HepG2 (cell line): ENCODE results near the gene HAUS5. TPM values are rescaled to one million over a fixed set of nuclear protein-coding genes. Genes with fewer than 3 reads are reported as not detected.

ENCODE experiments used
- ARID2 ChIP-seq: sonication (generic); formaldehyde crosslinking; IDR thresholded peaks from 2 replicates; pipeline ENCODE4 v1.8.1; 2022; ENCODE audit warnings: mild to moderate bottlenecking, missing genetic modification reagents, borderline replicate concordance
- DDIT3 ChIP-seq: sonication (generic); formaldehyde crosslinking; IDR thresholded peaks from 2 replicates; pipeline ENCODE4 v1.4.0; 2020; ENCODE audit warnings: mild to moderate bottlenecking, missing genetic modification reagents
- DRAP1 ChIP-seq: IDR thresholded peaks from 2 replicates; pipeline ENCODE4 v1.6.1; 2016; ENCODE audit warnings: missing genetic modification reagents, missing compliant biosample characterization
- HDAC6 ChIP-seq: fragments of 200-600 bp; sonication (generic); IDR thresholded peaks from 2 replicates; pipeline ENCODE4 v1.7.0; 2017; ENCODE audit warnings: mild to moderate bottlenecking, antibody characterized with exemption, low read length, low read depth
- HNF1B ChIP-seq: sonication (generic); formaldehyde crosslinking; IDR thresholded peaks from 2 replicates; pipeline ENCODE4 v1.5.1; 2020; ENCODE audit warnings: mild to moderate bottlenecking, moderate library complexity, missing genetic modification reagents
- IKZF4 ChIP-seq: sonication (generic); formaldehyde crosslinking; IDR thresholded peaks from 2 replicates; pipeline ENCODE4 v1.5.1; 2020; ENCODE audit warnings: borderline replicate concordance, mild to moderate bottlenecking, low read depth, missing genetic modification reagents; ENCODE audit errors: not compliant biosample characterization
- ISX ChIP-seq: sonication (generic); formaldehyde crosslinking; conservative IDR thresholded peaks from 2 replicates; pipeline ENCODE4 v1.5.0; 2020; ENCODE audit warnings: missing genetic modification reagents
- JUN ChIP-seq: sonication (generic); formaldehyde crosslinking; IDR thresholded peaks from 2 replicates; pipeline ENCODE4 v1.4.0; 2020; ENCODE audit warnings: mild to moderate bottlenecking, missing genetic modification reagents
- MIXL1 ChIP-seq: IDR thresholded peaks from 2 replicates; pipeline ENCODE4 v1.6.1; 2016
- MXI1 ChIP-seq: IDR thresholded peaks from 3 replicates; pipeline ENCODE4 v1.6.1; 2012; ENCODE audit warnings: low read depth, low read length, inconsistent platforms, borderline replicate concordance
- NKX3-1 ChIP-seq: sonication (generic); formaldehyde crosslinking; IDR thresholded peaks from 2 replicates; pipeline ENCODE4 v1.5.0; 2020; ENCODE audit warnings: missing genetic modification reagents
- PBX2 ChIP-seq: IDR thresholded peaks from 2 replicates; pipeline ENCODE4 v1.6.1; 2016; ENCODE audit warnings: control low read depth
- PREB ChIP-seq: sonication (generic); formaldehyde crosslinking; IDR thresholded peaks from 2 replicates; pipeline ENCODE4 v1.4.0; 2020; ENCODE audit warnings: missing genetic modification reagents
- SIX4 ChIP-seq: sonication (generic); formaldehyde crosslinking; IDR thresholded peaks from 2 replicates; pipeline ENCODE4 v1.4.0; 2020; ENCODE audit warnings: missing genetic modification reagents
- SOX6 ChIP-seq, 2 experiments: fragments of 450-650 bp in 1 of 2; sonication (generic) in 1 of 2; formaldehyde crosslinking in 1 of 2; IDR thresholded peaks; 2 replicates each; pipeline versions ENCODE4 v1.4.0 to v1.6.1; 2017 to 2020; ENCODE audit warnings: antibody characterized with exemption in 1 of 2, mild to moderate bottlenecking in 1 of 2, missing genetic modification reagents in 1 of 2
- SPEN ChIP-seq: sonication (generic); formaldehyde crosslinking; IDR thresholded peaks from 2 replicates; pipeline ENCODE4 v1.5.1; 2020; ENCODE audit warnings: low read depth, mild to moderate bottlenecking, missing genetic modification reagents
- ZBTB8A ChIP-seq: sonication (generic); formaldehyde crosslinking; IDR thresholded peaks from 2 replicates; pipeline ENCODE4 v1.4.0; 2020; ENCODE audit warnings: mild to moderate bottlenecking, low read depth, missing genetic modification reagents, borderline replicate concordance
- ZFP36 ChIP-seq: fragments of 150-350 bp; IDR thresholded peaks from 2 replicates; pipeline ENCODE4 v1.6.1; 2018; ENCODE audit warnings: borderline replicate concordance, low read length, low read depth; ENCODE audit not compliant: partially characterized antibody
- ZNF430 ChIP-seq: sonication (generic); formaldehyde crosslinking; IDR thresholded peaks from 2 replicates; pipeline ENCODE4 v1.9.0; 2021; ENCODE audit warnings: mild to moderate bottlenecking, missing genetic modification reagents
- ZNF740 ChIP-seq: sonication (generic); formaldehyde crosslinking; IDR thresholded peaks from 2 replicates; pipeline ENCODE4 v1.4.0; 2020; ENCODE audit warnings: missing genetic modification reagents
- polyA plus RNA-seq, 8 experiments: library from polyadenylated mRNA; depleted of rRNA in 3 of 8; stranded (reverse) in 7 of 8; unstranded in 1 of 8; fragments of >200 nt; fragmentation: Illumina TruSeq in 4 of 8; extraction: Trizol in 4 of 8; gene quantifications; 2 replicates each; pipeline versions ENCODE4 v1.2.1 to v1.2.3, GENCODE V29; 2011 to 2016; ENCODE audit warnings: low read depth in 4 of 8, missing spikeins in 1 of 8, mixed read lengths in 1 of 8; ENCODE audit not compliant: insufficient read depth in 1 of 8
- total RNA-seq, 5 experiments: library from RNA; depleted of rRNA; stranded (reverse); fragments of >200 nt; fragmentation: Illumina TruSeq; extraction: Trizol; gene quantifications; 2 replicates each; pipeline ENCODE4 v1.2.3, GENCODE V29; 2016; ENCODE audit warnings: low read depth in 1 of 5

The HAUS5 gene
- total and polyA plus RNA-seq, 2 of the 13 experiments (the other 11 are each of a cell fraction or from before 2014, with no cell fraction given): 10.3 to 17.7 TPM

GRCh38 chr19:35648017-35648961 is 35.8 kb downstream of the HAUS5 start, which contains the start of gene COX6B1 (continued):
- TF ChIP-seq HNF1B (CRISPR knock-in tag) (peak; percentile 14; the same call in 1 of the 2 replicates), PBX2 (CRISPR knock-in tag) (peak; percentile 88), ZNF430 (CRISPR knock-in tag) (no peak; the same call in 1 of the 2 replicates), DRAP1 (CRISPR knock-in tag) (peak; percentile 96), NKX3-1 (CRISPR knock-in tag) (0 out of 2 replicates have a peak, but pooled peaks have one; percentile 14), IKZF4 (CRISPR knock-in tag) (no peak), ISX (CRISPR knock-in tag) (no peak), SOX6 (IDR thresholded peaks at IDR 0.05) (no peak), SOX6 (CRISPR knock-in tag; IDR thresholded peaks at IDR 0.05) (0 out of 2 replicates have a peak, but pooled peaks have one; percentile 21), SIX4 (CRISPR knock-in tag) (no peak), PREB (CRISPR knock-in tag) (no peak), ZNF740 (CRISPR knock-in tag) (no peak), ZFP36 (no peak), MXI1 (peak; percentile 61; the same call in 1 of the 3 replicates), HDAC6 (no peak), MIXL1 (CRISPR knock-in tag) (0 out of 2 replicates have a peak, but pooled peaks have one; percentile 13), JUN (CRISPR knock-in tag) (no peak), DDIT3 (no peak), ARID2 (CRISPR knock-in tag) (no peak), SPEN (CRISPR knock-in tag) (peak; percentile 55; the same call in 1 of the 2 replicates), ZBTB8A (CRISPR knock-in tag) (no peak)
